Measurements from ENCODE around the gene TMEM214.
A peak's percentile ranks its signal among the peaks of the same experiment; 100 is the strongest.

TMEM214 gene

DNA sequence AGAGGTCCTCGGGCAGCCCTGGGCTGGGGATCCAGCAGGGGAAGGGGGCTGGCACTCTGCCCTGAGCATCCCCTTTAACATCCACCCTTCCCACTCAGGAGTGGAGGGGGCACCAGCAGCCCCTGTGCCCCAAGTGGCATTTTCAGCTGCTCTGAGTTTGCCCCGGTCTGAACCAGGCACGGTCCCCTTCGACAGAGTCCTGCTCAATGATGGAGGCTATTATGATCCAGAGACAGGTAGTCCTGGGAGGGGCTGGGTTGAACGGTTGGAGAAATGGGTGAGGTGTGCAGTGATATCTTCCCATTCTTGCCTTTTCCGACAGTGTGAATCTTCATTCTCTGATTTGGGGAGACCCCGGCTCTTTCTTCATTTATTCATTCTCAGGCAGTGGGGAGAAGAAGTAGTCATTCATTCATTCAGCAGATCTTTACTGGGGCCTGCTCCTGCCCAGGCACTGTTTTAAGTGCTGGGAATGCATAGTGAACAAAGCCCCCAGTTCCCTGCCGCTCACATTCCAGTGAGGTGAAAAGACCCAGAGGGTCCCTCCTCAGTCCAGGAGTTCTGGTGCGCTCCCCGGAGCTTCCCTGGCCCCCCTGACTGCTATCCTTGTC lies 52.4 kb downstream of the TMEM214 start:
- no peak for DNase-seq (ENCODE audit: low read depth in 2 of 2)

DNA sequence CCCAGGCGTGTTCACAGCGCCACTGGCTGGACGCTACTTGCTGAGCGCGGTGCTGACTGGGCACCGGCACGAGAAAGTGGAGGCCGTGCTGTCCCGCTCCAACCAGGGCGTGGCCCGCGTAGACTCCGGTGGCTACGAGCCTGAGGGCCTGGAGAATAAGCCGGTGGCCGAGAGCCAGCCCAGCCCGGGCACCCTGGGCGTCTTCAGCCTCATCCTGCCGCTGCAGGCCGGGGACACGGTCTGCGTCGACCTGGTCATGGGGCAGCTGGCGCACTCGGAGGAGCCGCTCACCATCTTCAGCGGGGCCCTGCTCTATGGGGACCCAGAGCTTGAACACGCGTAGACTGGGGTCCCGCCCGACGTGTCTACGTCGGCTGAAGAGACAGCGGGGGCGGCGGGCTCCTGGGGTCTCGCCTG lies 52.9 kb downstream of the TMEM214 start:
- DNase-seq (ENCODE audit: low read depth in 2 of 2): peak in 1 of 2 donors; percentile 25

DNA sequence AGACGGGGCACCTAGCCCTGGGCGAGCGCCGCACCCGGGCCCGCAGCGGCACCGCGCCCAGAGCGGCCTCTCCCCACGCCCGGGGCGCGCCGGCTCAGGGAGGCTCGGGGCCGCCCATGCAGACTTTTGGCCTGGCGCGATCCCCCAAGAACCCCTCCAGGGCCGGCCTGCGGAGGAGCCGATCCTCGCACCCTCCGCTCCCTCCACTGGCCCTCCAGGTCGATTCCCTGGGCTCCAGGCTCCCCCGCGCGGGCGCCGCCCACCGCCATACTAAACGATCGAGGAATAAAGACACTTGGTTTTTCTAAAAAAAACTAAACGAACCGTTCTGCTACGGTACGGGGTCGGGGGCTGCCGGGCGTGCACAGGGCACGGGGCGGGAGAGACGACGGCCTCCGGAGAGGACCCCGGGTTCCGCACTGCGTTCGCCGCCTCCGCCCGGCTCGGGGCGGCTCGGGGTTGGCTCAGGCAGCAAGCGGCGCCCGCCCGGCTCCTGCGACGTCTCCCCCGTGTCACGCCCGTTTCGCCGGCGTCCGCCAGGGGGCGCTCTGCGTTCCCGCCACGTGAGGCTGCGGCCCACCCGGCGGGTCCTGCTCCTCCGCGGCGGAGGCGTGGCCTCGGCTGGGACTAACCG lies 53.4 kb downstream of the TMEM214 start:
- DNase-seq (ENCODE audit: low read depth in 2 of 2): peak; percentile 96 to 98

DNA sequence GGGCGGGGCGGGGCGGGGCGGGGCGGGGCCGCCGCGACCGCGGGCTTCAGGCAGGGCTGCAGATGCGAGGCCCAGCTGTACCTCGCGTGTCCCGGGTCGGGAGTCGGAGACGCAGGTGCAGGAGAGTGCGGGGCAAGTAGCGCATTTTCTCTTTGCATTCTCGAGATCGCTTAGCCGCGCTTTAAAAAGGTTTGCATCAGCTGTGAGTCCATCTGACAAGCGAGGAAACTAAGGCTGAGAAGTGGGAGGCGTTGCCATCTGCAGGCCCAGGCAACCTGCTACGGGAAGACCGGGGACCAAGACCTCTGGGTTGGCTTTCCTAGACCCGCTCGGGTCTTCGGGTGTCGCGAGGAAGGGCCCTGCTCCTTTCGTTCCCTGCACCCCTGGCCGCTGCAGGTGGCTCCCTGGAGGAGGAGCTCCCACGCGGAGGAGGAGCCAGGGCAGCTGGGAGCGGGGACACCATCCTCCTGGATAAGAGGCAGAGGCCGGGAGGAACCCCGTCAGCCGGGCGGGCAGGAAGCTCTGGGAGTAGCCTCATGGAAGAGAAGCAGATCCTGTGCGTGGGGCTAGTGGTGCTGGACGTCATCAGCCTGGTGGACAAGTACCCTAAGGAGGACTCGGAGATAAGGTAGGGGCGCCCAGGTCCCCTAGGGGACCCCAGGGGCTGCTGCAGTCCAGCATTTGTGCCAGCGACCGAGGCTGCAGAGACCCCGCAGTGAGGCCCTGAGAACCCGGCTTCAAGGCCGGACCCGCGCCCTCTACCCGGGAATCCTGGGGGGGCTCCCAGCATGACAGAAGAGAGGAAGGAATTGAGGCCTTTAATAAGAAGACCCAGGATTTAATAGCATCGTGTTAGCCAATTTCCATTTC lies 54.2 kb downstream of the TMEM214 start, which contains the start of gene KHK:
Gene KHK (plus strand): TSS at position 49 of the 870 bp plus-strand sequence. CDS start 488 bp downstream, at position 537.
- no peak for DNase-seq (ENCODE audit: low read depth in 2 of 2)

DNA sequence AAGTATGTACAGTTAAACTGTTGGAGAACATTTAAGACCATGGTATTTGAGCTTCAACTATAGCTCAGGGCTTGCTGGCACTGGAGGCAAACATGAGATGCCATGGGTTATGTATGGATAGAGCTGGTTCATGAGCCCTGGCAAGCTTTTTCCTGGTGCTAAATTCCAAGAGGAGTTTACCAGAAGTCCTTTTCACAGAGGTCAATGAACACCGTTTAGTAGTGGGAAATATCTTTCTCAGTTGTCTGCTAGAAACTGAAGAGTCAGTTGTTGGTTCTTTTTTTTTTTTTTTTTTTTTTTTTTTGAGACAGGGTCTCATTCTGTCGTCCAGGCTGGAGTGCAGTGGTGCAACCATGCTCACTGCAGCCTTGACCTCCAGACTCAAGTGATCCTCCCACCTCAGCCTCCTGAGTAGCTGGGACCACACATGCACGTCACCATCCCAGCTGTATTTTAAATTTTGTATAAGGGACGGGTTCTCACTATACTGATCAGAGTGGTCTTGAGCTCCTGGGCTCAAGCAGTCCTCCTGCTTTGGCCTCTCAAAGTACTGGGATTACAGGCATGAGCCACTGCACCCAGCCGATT lies 55.2 kb downstream of the TMEM214 start:
- DNase-seq (ENCODE audit: low read depth in 2 of 2): no peak

DNA sequence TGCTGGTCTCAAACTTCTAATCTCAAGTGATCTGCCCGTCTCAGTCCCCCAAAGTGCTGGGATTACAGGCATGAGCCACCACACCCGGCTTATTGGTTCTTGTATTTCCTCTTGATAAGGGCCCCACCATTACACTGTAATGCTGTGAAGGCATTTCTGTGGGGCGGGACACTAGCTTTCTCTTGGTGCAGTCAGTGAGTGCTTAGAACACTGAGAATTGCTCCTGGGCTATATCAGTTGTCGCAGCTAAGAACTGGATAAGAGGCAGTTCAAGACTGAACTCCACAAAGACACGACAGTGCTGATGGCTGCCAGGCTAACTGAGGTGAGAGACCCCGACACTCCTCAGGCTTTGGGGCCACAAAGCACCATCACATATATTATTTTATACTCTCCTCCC lies 55.9 kb downstream of the TMEM214 start:
- DNase-seq (ENCODE audit: low read depth in 2 of 2): no peak

- no peak for DNase-seq (ENCODE audit: low read depth in 2 of 2)
These were observed 56.6 kb downstream of the TMEM214 start for GRCh38 chr2:27089111-27089954.
